Measurements from ENCODE around the gene PHF12. TPM values are rescaled to one million over a fixed set of nuclear protein-coding genes. Genes with fewer than 3 reads are reported as not detected.

PHF12 gene
- total RNA-seq, 1 experiment from 2014 or later = 35.7 TPM

DNA sequence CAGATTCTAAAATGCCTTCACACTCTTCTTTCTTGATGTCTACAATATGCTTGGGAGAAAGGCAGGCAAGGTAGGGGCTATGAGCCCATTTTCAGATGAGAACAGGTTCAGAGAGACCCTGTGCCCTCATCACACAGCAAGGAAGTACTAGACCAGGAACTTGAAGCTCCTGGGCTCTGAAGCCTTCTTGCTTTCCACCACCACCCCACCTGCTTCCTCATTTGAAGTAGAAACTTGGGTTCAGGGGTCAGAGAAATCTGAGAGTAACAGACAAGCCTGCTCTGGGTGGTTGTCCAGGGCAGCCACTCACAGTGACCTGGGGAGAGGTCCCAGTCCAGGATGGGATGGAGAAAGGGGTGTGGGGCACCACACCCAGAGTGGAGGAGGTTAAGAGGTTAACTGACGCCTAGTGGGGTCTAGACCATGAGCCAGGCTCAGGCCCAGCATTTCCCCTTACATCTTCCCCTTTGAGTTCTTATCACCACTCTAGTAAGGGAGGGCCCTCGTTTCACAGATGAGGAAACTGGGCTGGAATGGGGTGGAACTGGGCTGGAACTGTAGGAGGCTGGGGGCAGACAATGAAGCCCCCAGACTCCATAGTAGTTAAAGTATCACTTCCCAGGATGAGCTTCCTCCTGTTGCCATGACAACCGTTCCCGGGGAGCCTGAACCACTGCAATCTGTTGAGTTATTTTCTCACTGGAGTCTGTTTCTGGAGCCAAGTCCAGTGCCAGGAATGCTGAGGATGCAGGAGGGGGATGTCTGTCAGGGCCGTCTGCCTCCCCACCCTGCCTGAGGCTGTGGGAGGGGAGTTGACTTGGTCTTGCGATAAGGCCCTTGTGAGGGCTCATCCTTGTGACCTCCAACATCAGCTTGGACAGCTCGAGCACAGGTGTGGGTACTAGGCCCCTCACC lies 16.2 kb upstream of the PHF12 start:
- Histone ChIP-seq H3K9me2 (ENCODE audit: insufficient read depth) (no peaks in the 10 kb centered on the region), H3K9me3 (ENCODE audit: control insufficient read depth in 1 of 2, insufficient read depth in 1 of 2, low read depth in 1 of 2, low read length in 2 of 2) (no peaks in the 10 kb centered on the region), H3K4me2 (ENCODE audit: low read length) (no peak overlapping the region), H3K4me3 (replicated peaks in 1 of 2; ENCODE audit: low read depth in 1 of 2, low read length in 2 of 2) (no peak overlapping the region), H3K36me3 (ENCODE audit: control insufficient read depth in 1 of 2, insufficient read depth in 2 of 2, low read length in 2 of 2) (no peaks in the 10 kb centered on the region), H4K20me1 (ENCODE audit: insufficient read depth) (no peaks in the 10 kb centered on the region), H3K4me1 (ENCODE audit: control insufficient read depth in 1 of 2, insufficient read depth in 2 of 2, low read length in 2 of 2) (peaks cover 3 to 15% of the 10 kb centered on the region in 2 experiments; a peak in 3 of 4 replicates), H2AFZ (ENCODE audit: low read depth, low read length, poor library complexity, severe bottlenecking) (no peak overlapping the region), H3K27ac (ENCODE audit: low read depth, low read length) (no peak overlapping the region), H3K9ac (ENCODE audit: low read length) (no peak overlapping the region), H3K79me2 (ENCODE audit: insufficient read depth, low read length) (no peaks in the 10 kb centered on the region), H3K27me3 (ENCODE audit: insufficient read depth, low read length) (no peaks in the 10 kb centered on the region)
- TF ChIP-seq ZNF274 (IDR thresholded peaks at IDR 0.05; ENCODE audit: low read depth, low read length) (no peak), POLR2A (IDR thresholded peaks at IDR 0.05; ENCODE audit: borderline replicate concordance, extremely low read depth, insufficient read depth, insufficient read length) (no peak), JUND (IDR thresholded peaks at IDR 0.05) (no peak), FOSL1 (IDR thresholded peaks at IDR 0.05; ENCODE audit: low read depth) (no peak), SIN3A (IDR thresholded peaks at IDR 0.05; ENCODE audit: low read depth) (no peak)
- TF ChIP-seq, protein P1, sequence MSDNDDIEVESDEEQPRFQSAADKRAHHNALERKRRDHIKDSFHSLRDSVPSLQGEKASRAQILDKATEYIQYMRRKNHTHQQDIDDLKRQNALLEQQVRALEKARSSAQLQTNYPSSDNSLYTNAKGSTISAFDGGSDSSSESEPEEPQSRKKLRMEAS (IDR thresholded peaks at IDR 0.05) = no peak
- TF ChIP-seq, protein P2, sequence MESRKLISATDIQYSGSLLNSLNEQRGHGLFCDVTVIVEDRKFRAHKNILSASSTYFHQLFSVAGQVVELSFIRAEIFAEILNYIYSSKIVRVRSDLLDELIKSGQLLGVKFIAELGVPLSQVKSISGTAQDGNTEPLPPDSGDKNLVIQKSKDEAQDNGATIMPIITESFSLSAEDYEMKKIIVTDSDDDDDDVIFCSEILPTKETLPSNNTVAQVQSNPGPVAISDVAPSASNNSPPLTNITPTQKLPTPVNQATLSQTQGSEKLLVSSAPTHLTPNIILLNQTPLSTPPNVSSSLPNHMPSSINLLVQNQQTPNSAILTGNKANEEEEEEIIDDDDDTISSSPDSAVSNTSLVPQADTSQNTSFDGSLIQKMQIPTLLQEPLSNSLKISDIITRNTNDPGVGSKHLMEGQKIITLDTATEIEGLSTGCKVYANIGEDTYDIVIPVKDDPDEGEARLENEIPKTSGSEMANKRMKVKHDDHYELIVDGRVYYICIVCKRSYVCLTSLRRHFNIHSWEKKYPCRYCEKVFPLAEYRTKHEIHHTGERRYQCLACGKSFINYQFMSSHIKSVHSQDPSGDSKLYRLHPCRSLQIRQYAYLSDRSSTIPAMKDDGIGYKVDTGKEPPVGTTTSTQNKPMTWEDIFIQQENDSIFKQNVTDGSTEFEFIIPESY (IDR thresholded peaks at IDR 0.05; ENCODE audit: extremely low read depth, insufficient replicate concordance, low read length) = no peak
- no TSS peak for BruUV-seq (replicated peaks)
- DNase-seq (ENCODE audit: low read depth, low spot score) = no peak
- intact Hi-C loops (cut with micrococcal nuclease) = no loop called here
- ChIA-PET POLR2A (no interaction called here), CTCF (interaction anchor here (0.7 to 3.0 kb wide), 2 partner anchors 141 to 149 kb away, joined by 3 to 25 read pairs; no protein-coding TSS in a partner anchor), RAD21 (ENCODE audit: low non-redundant PET in 1 of 2, low total read pairs in 2 of 2, uncharacterized antibody in 2 of 2, unreplicated experiment in 2 of 2) (no interaction called here)
- no peak for ATAC-seq
